ENCODE results near the gene SLC25A13. TPM values are rescaled to one million over a fixed set of nuclear protein-coding genes. Genes with fewer than 3 reads are reported as not detected.

The SLC25A13 gene
- total and polyA plus RNA-seq, 9 of the 15 experiments (the other 6 are each of a cell fraction or from before 2014, with no cell fraction given), result 21.4 to 80.2 (median 58.7) TPM

DNA sequence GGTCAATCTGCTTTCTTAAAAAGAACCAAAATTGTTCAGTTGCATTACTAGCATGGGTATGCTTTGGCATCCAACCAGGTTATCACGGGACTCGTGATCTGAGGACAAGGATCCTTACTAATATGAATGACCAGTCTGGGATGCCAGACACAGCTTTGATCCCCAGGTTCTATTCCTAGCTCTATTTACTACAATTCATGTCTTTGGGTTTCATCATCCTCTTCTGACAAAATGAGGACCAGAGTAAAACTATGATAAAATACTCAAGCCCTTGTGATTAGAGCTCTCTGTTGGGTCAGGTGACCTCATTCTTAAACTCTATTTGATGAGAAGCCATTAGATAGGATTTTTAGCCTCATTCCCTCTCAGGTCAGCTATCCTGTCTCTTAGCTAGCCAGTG lies 119.8 kb downstream of the SLC25A13 start:
- H3K36me3 ChIP-seq (ENCODE audit: control insufficient read depth, insufficient read depth, low read length), result no peaks in the 10 kb centered on the region; the same call in 2 of the 3 replicates
- peaks cover 0 to 17% of the 10 kb centered on the region in 2 experiments; a peak in 2 of 5 replicates for H3K4me1 ChIP-seq (replicated peaks in 1 of 2; ENCODE audit: control insufficient read depth in 2 of 2, insufficient read depth in 2 of 2, low read length in 2 of 2)
- H3K4me3 ChIP-seq, result no peak overlapping the region
- ChIA-PET CTCF (ENCODE audit: low intra/inter-chr PET ratio) (no interaction called here), POLR2A (no interaction called here)
- BruUV-seq (replicated peaks), result no TSS peak
- intact Hi-C loops (cut with micrococcal nuclease) (no loop called here), in situ Hi-C loops (cut with MboI) (no loop called here)
- no peak overlapping the region for H2AFZ ChIP-seq (ENCODE audit: low read depth, low read length)
- H3K9ac ChIP-seq (ENCODE audit: insufficient read depth in 1 of 2, low read depth in 2 of 2, low read length in 2 of 2), result no peak overlapping the region
- H3K27me3 ChIP-seq (ENCODE audit: control insufficient read depth in 2 of 2, insufficient read depth in 2 of 2, low read length in 2 of 2), result no peaks in the 10 kb centered on the region
- H3K4me2 ChIP-seq (ENCODE audit: insufficient read depth, low read length), result no peak overlapping the region
- no peaks in the 10 kb centered on the region for H3K79me2 ChIP-seq (ENCODE audit: control insufficient read depth, insufficient read depth, low read length)
- FAIRE-seq, result no peak
- ATAC-seq, result peak; percentile 47
- 98% methylated on average over 2 of the region's 2 CpGs for WGBS (ENCODE audit: insufficient coverage, low coverage, missing lambda C conversion rate)
- H3K27ac ChIP-seq (ENCODE audit: extremely low read depth, low read depth, low read length), result no peak overlapping the region
- no peak for DNase-seq (ENCODE audit: extremely low read depth in 1 of 4, low spot score in 3 of 4)
- H4K20me1 ChIP-seq (replicated peaks; ENCODE audit: control insufficient read depth, insufficient read depth, low read length), result no peaks in the 10 kb centered on the region
- H3K9me3 ChIP-seq (replicated peaks; ENCODE audit: control insufficient read depth, insufficient read depth, low read depth, low read length), result no peaks in the 10 kb centered on the region
- no peaks in the 10 kb centered on the region for H3K9me1 ChIP-seq (ENCODE audit: control insufficient read depth, insufficient read depth, low read length)
- TF ChIP-seq ATF7 (IDR thresholded peaks at IDR 0.05), result 0 out of 2 replicates have a peak, but pooled peaks have one; percentile 12
- TF ChIP-seq HNRNPL (IDR thresholded peaks at IDR 0.05; ENCODE audit: low read depth, low read length), result no peak
- no peak for TF ChIP-seq HNRNPUL1 (IDR thresholded peaks at IDR 0.05; ENCODE audit: low read length)
- no peak for TF ChIP-seq NUFIP1 (IDR thresholded peaks at IDR 0.05; ENCODE audit: partially characterized antibody)
- TF ChIP-seq ZBTB17 (CRISPR knock-in tag; IDR thresholded peaks at IDR 0.05), result no peak
- peak; percentile 67; the same call in 1 of the 2 replicates for TF ChIP-seq ATF3 (IDR thresholded peaks at IDR 0.05)
- TF ChIP-seq ATF3 (CRISPR knock-in tag; conservative IDR thresholded peaks at IDR 0.05), result no peak
- TF ChIP-seq CEBPG (CRISPR knock-in tag; IDR thresholded peaks at IDR 0.05), result no peak
- TF ChIP-seq CEBPG (tag; conservative IDR thresholded peaks at IDR 0.05 in 1 of 2, IDR thresholded peaks at IDR 0.05 in 1 of 2), result peak in 1 of 2 experiments; percentile 91; a peak in 2 of 4 replicates
- no peak for TF ChIP-seq KDM4B (IDR thresholded peaks at IDR 0.05; ENCODE audit: borderline replicate concordance in 2 of 2, low read depth in 1 of 2)
- no peak for TF ChIP-seq CBX5 (IDR thresholded peaks at IDR 0.05; ENCODE audit: borderline replicate concordance, low read depth)
- no peak for TF ChIP-seq RNF219 (CRISPR knock-in tag; IDR thresholded peaks at IDR 0.05)
- no peak for TF ChIP-seq ZNF561 (CRISPR knock-in tag; conservative IDR thresholded peaks at IDR 0.05)
- TF ChIP-seq RBFOX2 (IDR thresholded peaks at IDR 0.05; ENCODE audit: low read depth, low read length), result no peak
- TF ChIP-seq, protein P1, sequence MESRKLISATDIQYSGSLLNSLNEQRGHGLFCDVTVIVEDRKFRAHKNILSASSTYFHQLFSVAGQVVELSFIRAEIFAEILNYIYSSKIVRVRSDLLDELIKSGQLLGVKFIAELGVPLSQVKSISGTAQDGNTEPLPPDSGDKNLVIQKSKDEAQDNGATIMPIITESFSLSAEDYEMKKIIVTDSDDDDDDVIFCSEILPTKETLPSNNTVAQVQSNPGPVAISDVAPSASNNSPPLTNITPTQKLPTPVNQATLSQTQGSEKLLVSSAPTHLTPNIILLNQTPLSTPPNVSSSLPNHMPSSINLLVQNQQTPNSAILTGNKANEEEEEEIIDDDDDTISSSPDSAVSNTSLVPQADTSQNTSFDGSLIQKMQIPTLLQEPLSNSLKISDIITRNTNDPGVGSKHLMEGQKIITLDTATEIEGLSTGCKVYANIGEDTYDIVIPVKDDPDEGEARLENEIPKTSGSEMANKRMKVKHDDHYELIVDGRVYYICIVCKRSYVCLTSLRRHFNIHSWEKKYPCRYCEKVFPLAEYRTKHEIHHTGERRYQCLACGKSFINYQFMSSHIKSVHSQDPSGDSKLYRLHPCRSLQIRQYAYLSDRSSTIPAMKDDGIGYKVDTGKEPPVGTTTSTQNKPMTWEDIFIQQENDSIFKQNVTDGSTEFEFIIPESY (CRISPR knock-in tag; IDR thresholded peaks at IDR 0.05), result no peak
- no peak for TF ChIP-seq GTF2E2 (tag; IDR thresholded peaks at IDR 0.05)
- TF ChIP-seq, protein P2, sequence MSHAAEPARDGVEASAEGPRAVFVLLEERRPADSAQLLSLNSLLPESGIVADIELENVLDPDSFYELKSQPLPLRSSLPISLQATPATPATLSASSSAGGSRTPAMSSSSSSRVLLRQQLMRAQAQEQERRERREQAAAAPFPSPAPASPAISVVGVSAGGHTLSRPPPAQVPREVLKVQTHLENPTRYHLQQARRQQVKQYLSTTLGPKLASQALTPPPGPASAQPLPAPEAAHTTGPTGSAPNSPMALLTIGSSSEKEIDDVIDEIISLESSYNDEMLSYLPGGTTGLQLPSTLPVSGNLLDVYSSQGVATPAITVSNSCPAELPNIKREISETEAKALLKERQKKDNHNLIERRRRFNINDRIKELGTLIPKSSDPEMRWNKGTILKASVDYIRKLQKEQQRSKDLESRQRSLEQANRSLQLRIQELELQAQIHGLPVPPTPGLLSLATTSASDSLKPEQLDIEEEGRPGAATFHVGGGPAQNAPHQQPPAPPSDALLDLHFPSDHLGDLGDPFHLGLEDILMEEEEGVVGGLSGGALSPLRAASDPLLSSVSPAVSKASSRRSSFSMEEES (CRISPR knock-in tag; IDR thresholded peaks at IDR 0.05), result peak; percentile 9; the same call in 1 of the 2 replicates
- no peak for TF ChIP-seq TAL1 (IDR thresholded peaks at IDR 0.05)

Measured in K562 (cell line).